Stimulated activated naive CD4-positive, alpha-beta T cell (primary cell): ENCODE data around the gene CDYL2.
"Not testable (repeated sequence)": the region's sequence is repeated elsewhere in the genome, so short reads cannot be mapped to it uniquely, and the experiment has no call there.

Source experiments
- DNase-seq, 6 experiments: peaks; one replicate each; lab custom pipeline; 2025; lab: John Stamatoyannopoulos, UW

CDYL2 gene

DNA sequence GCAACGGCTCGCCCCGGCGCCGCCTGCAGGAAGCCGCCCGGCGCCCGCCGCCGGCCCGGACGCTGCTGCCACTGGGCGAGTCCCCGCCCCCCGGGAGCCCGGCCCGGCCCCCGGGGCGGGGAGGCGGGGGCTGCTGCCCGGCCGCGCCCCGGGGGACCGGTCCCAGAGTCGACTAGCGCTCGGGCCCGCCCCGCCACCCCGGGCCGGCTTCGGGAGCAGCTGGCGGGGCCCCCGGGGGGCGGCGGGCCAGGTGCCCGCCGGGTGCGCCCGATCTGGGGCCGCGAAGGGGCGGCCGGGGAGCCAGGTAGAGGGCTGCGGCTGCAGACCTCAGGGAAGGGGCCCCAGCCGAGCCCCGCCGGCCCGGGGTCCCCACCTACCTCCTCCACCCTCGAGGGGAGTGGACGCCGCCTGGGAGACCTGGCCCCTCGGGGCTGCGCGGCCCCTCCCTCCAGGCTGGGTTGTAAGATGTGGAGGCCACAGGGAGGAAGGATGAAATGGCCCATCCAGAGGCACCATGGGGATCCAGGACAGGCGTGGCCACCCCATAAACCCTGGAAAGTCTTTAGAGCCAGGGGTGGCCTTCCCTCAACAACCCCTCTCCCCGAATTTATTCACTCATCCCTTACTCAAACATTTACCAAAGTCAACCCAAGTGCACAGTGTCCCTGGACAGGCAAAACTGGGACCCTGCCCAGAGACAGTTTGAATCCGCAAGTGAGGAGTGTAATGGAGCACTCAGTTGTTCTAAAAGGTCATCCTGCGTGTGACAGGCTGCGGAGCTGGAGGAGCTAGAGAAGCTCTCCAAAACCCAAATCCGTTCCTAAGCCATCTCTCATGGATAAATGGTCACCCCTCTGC is at the start of gene CDYL2:
TSS of gene CDYL2 (minus strand) at position 73 of the 858 bp plus-strand sequence. CDS start 425 bp downstream, outside the sequence.
- DNase-seq: no peak

DNA sequence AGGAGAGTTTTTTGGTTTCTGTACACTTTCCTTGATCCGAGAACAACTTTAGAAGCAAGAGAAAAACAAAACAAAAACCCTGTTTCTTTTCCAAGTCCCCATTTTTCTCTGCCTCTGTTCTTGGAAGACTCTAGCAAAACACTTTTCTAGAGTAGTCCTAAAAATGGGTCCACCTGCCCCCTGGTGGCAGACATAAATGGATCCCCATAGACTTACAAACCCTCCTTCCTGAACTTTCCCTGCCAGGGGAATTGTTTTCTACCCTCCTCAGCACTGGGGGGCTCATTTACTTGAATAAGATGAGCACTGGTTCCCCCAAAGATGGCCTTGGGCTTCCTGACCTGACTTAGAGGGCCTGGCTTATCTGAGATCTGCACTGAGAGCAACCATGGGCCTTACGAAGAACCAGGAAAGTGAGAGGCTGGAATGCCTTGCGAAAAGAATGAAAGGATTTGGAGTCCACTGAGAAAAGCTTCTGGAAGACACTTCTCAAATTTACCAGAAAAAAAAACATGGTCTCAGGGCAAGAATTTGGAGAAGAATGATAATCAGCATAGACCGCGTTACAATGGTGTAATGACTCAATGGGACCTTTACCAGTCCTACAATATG is 48.0 kb upstream of the CDYL2 start:
- DNase-seq: no peak

- no peak for DNase-seq
These were observed 47.4 kb upstream of the CDYL2 start for GRCh38 chr16:80851831-80852230.

DNA sequence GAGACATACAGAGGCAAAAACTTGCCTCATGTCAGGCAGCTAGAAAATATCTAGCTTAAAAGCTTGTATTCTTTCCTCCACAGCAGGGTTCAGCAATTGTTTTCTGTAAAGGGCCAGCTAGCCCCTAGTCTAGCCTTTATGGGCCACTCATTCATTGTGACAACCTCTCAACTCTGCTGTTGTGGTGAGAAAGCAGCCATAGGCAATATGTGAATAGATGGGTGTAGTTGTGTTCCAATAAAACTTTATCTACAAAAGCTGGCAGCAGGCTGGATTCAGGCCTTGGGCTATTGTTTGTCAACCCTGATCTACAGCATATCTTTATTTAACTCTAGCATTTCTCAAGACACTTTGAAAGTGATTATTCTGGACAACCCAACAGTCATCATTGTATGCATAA is 46.4 kb upstream of the CDYL2 start:
- no peak for DNase-seq

DNA sequence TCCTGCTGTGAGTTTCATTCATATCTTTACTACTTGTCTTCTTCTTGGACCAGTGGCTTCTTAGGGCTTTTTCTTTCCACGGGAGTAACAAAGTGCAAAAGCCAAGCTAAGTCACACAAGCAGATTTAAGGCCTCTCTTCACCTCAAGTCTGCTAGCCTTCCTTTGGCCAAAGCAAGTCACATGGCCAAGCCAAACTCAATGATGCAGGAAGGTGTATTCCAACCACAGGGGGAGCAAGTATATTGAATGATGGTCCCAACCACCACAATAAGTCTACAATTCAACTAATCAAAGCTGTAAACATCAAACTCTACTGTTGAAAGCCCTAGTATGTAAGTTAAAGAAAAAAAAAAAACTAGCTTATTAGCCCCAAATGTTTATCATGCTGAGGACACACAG is 44.5 kb upstream of the CDYL2 start:
- DNase-seq: no peak

GRCh38 chr16:80846680-80847079 is 42.3 kb upstream of the CDYL2 start:
- no peak for DNase-seq

DNA sequence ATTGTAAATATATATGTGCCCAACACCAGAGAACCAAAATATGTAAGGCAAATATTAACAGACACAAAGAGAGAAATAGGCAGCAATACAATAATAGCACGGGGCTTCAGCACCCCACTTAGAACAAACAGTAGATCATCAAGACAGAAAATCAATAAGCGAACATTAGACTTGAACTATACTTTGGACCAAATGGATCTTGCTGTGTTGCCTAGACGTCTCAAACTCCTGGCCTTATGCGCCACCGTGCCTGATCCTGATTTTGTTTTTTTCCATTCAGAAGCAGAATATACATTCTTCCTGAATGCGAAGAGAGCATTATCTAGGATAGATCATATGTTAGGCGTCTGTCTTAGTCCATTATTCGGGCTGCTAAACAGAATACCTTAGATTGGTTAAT is 41.9 kb upstream of the CDYL2 start:
- no peak for DNase-seq

DNA sequence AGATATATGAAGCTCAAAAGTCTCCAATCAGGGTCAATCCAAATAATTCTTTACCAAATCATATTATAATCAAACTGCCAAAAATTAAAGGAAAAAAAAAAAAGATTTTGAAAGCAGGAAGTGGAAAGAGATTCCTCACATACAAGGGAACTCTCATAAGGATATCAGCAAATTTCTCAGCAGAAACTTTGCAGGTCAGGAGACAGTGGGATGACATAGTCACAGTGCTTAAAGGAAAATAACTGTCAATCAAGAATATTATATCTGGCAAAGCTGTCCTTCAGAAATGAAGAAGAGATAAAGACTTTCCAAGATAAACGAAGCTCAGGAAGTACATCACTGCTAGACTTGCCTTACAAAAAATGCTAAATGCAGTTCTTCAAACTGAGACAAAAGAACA is 40.0 kb upstream of the CDYL2 start:
- no peak for DNase-seq

GRCh38 chr16:80841231-80841630 is 36.8 kb upstream of the CDYL2 start:
- DNase-seq: no peak

GRCh38 chr16:80837533-80838147 is 33.2 kb upstream of the CDYL2 start:
- DNase-seq: no peak

DNA sequence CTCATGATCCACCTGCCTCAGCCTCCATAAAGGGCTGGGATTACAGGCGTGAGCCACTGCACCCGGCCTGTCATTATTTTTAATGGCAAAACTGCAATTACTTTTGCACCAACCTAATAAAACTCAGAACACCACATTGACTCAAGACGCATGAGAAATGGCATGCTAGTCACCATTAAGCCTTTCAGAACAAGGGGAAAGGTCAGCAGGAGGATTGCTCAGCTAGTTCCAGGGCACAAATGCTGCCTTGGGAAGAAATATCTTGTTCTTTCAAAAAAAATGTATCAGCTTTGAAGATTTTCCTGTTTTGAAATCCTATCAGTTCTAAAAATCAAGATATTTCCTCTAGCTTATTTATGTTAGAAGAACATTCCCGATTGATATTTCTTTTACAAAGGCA is 32.4 kb upstream of the CDYL2 start:
- no peak for DNase-seq

- DNase-seq: no peak
These were observed 31.8 kb upstream of the CDYL2 start for GRCh38 chr16:80836202-80836601.

DNA sequence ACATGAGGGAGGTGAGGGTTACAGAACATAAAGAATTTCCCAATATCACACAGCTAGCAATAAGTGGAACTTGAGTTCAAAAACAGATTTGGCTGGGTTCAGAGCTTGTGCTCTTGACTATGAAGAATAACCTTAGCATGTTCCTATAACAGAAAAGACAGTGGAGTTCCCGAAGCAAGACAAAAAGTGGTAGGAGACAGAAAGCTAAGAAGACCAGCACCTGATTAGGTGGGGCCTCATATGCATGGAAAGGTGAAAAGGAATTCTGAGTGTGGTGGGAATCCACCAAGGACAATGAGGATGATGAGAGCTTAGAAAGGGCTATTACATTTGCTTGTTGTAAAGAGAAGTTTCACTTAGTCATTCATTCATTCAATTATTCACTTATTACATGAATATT is 26.6 kb upstream of the CDYL2 start:
- DNase-seq: no peak

GRCh38 chr16:80828495-80828894 is 24.1 kb upstream of the CDYL2 start:
- no peak for DNase-seq

DNA sequence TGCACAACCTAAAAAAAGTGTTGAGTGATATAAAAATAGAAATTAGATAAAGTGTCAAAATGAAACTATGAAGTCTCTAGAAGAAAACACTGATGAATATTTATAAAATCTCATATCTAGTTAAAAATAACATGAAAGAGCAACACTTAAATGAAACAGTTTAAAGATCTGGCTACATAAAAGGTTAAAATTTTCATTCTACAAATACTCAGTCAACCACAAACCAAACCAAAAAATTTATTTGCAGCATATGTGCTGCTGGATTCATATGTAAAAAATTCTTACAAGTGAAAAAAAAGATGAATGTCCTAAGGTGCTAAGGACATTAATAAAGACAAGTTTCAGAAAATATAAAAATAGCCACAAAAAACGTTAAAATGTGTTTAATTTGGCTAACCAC is 22.6 kb upstream of the CDYL2 start:
- no peak for DNase-seq

DNA sequence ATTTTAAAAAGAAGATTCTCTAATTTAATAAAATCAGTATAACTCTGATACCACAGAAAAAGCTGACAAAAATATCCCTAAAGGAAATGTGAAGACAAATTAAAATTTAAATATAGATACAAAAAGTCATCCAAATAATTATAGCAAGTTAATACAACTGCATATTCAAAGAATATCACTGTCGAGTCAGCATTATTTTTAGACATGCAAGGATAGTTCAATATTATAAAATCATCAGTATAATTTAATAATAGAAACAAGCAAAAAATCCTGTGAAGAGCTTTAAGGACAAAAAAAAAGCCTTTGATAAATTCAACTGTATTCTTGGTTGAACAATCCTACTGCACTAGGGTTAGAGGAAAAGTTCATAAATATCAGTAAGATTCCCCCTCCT is 21.0 kb upstream of the CDYL2 start:
- no peak for DNase-seq

- DNase-seq: peak in 2 of 6 experiments; percentile 28 to 42
These were observed 20.4 kb upstream of the CDYL2 start for GRCh38 chr16:80824623-80825364.

- DNase-seq: no peak
These were observed 15.6 kb upstream of the CDYL2 start for GRCh38 chr16:80819988-80820387.

DNA sequence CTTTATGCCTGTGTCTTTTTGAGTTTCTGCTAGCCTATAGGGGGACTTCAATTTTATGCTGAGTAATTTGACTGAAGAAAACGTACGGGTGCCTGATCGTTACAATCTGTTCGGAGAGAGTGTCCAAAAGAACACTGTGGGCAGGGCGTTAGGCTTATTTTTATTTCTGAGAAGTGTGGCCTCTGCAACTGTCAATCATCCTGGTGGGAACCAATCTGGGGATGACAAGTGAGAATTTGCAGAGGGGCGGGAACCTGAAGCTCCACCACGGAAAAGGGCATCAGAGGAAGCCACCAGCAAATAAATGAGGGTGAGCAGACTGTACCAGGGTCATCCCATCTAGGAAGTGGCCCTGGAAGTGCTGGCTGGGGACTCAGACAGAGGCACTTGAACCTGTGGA is 12.0 kb upstream of the CDYL2 start:
- no peak for DNase-seq

- DNase-seq: not testable (repeated sequence)
These were observed 10.9 kb upstream of the CDYL2 start for GRCh38 chr16:80815278-80815677.

- DNase-seq: no peak
These were observed 8.2 kb upstream of the CDYL2 start for GRCh38 chr16:80812593-80812992.

DNA sequence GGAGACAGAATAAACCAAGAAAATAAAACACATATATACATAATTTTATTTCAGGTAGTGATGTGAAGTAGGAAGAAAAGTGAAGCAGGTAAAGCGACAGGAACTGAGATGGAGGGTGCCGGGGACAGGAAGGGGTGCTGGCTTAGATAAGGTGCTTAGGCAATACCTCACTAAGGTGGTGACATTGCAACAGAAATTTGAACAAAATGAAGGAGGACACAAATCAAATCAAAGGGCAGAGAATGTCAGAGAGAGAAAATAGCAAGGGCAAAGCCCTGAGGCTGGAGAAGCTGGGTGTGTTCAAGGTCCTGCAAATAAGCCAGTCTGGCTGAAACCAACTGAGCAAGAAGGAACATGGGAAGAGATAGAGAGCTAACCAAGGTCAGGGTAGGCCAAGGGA is 5.0 kb upstream of the CDYL2 start:
- no peak for DNase-seq

DNA sequence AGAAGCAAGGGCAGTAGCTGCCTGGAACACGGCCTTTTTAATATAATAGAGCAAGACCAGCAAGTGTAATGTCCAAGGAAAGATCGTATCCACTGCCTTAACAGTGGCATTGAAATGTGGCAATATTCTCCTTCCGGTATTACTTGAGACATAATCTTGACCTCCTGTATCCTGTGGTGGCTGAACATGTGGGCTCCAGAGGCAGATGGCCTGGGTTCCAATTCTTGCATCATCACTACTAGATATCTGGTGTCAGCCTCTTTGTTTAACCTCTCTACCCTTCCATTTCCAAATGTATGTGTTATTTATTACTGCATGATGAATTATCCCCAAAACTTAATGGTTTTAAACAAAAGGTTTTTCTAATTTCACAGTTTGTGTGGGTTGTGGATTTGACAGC is 3.5 kb upstream of the CDYL2 start:
- no peak for DNase-seq
